Left cardiac atrium (tissue), 4 donors: ENCODE results near the gene RAB43. TPM values are rescaled to one million over a fixed set of nuclear protein-coding genes. Genes with fewer than 3 reads are reported as not detected.

Experiments used
- ATAC-seq, 2 donors: fragments of 200-7000 bp; cut with Tn5 transposase; one replicate each; pipeline ENCODE4 v1.9.1; 2020; ENCODE audit warnings: mild to moderate bottlenecking in 2 of 2, moderate library complexity in 2 of 2
- DNase-seq: peaks from one replicate; pipeline ENCODE4 v3.0.0-alpha.2; 2020
- intact Hi-C, 2 donors: fragments of 100-400 bp; cut with DNase I; formaldehyde crosslinking; loops; one replicate each; pipeline versions ENCODE4 v1.14.1 to v1.15.1; 2022 to 2023
- total RNA-seq, 2 donors: library from RNA; stranded (reverse); fragmentation: NEBNext Ultra II Directional; extraction: Animal tissue kit (Norgen Biotek cat#: 25700); gene quantifications; one replicate each; pipeline ENCODE4 v1.2.1, GENCODE V29; 2021
- donor health status: DM: no; HTN: yes; CAD: no.
- donor health status: DM: no; HTN: yes; CAD: no; lungs with severe emphysema.
- donor health status: DM: yes; HTN: yes; CAD: no.
- donor health status: Dilated cardiomyopathy.

Gene RAB43
- total RNA-seq, 2 donors from 2014 or later = 6.4 to 6.9 TPM

- no peak for ATAC-seq
- DNase-seq = no peak
- intact Hi-C loops = no loop called here
Measured at GRCh38 chr3:129065720-129066073, 55.9 kb downstream of the RAB43 start.

GRCh38 chr3:129065016-129065719, 56.4 kb downstream of the RAB43 start:
- no peak for DNase-seq
- intact Hi-C loops = no loop called here

GRCh38 chr3:129063841-129064482, 57.6 kb downstream of the RAB43 start:
- DNase-seq (no peak), ATAC-seq (no peak)
- intact Hi-C loops = no loop called here

More at GRCh38 chr3:129065016-129065719, 56.4 kb downstream of the RAB43 start:
- ATAC-seq = no peak

GRCh38 chr3:129063091-129063640, 58.4 kb downstream of the RAB43 start:
- intact Hi-C loops = no loop called here
- no peak for ATAC-seq
- no peak for DNase-seq

GRCh38 chr3:129061888-129062834, 59.4 kb downstream of the RAB43 start:
- no peak for ATAC-seq
- DNase-seq = no peak
- intact Hi-C loops = no loop called here

GRCh38 chr3:129061023-129061887, 60.3 kb downstream of the RAB43 start:
- ATAC-seq = no peak
- intact Hi-C loops = no loop called here
- no peak for DNase-seq

GRCh38 chr3:129060276-129061022, 61.2 kb downstream of the RAB43 start, which contains the start of gene GP9:
Gene GP9, plus strand, starts transcription at chr3:129060779. Its CDS starts 961 bp downstream, at chr3:129061740.
- DNase-seq = no peak
- intact Hi-C loops = no loop called here
- ATAC-seq = no peak

GRCh38 chr3:129059311-129059958, 62.2 kb downstream of the RAB43 start:
- ATAC-seq = no peak
- intact Hi-C loops = loop anchor here in 1 of 2 donors (10.0 kb wide), 1 partner anchor 185 kb away; the partner anchor contains the start of gene COPG1
- no peak for DNase-seq

- intact Hi-C loops = loop anchor here in 1 of 2 donors (10.0 kb wide), 1 partner anchor 186 kb away; the partner anchor contains the start of gene COPG1
- DNase-seq (no peak), ATAC-seq (peak; percentile 31 to 44)
Measured at GRCh38 chr3:129058441-129059200, 63.0 kb downstream of the RAB43 start.

- ATAC-seq = no peak
- intact Hi-C loops = loop anchor here in 1 of 2 donors (10.0 kb wide), 1 partner anchor 188 kb away; the partner anchor contains the start of gene COPG1
- DNase-seq = no peak
Measured at GRCh38 chr3:129057249-129057648, 64.4 kb downstream of the RAB43 start.

GRCh38 chr3:129056451-129057173, 65.0 kb downstream of the RAB43 start:
- intact Hi-C loops = loop anchor here in 1 of 2 donors (10.0 kb wide), 1 partner anchor 188 kb away; the partner anchor contains the start of gene COPG1
- no peak for DNase-seq
- ATAC-seq = no peak

GRCh38 chr3:129054605-129055104, 66.9 kb downstream of the RAB43 start:
- ATAC-seq = no peak
- intact Hi-C loops = loop anchor here in 1 of 2 donors (10.0 kb wide), 1 partner anchor 190 kb away; the partner anchor contains the start of gene COPG1
- no peak for DNase-seq

- intact Hi-C loops = loop anchor here in 1 of 2 donors (2.0 to 10.0 kb wide), 3 partner anchors 34 to 192 kb away; partner anchors contain the start of genes COPG1 and RAB43
- DNase-seq (peak; percentile 75), ATAC-seq (peak; percentile 74 to 87)
Measured at GRCh38 chr3:129052675-129053074, 68.9 kb downstream of the RAB43 start.

- intact Hi-C loops = loop anchor here in 1 of 2 donors (2.0 to 10.0 kb wide), 3 partner anchors 35 to 193 kb away; partner anchors contain the start of genes COPG1 and RAB43
Measured at GRCh38 chr3:129051871-129052340, 69.7 kb downstream of the RAB43 start.

More at GRCh38 chr3:129051871-129052340, 69.7 kb downstream of the RAB43 start:
- DNase-seq (no peak), ATAC-seq (peak in 1 of 2 donors; percentile 51)
